ENCODE results near the gene PPP1R9A.

The PPP1R9A gene

DNA sequence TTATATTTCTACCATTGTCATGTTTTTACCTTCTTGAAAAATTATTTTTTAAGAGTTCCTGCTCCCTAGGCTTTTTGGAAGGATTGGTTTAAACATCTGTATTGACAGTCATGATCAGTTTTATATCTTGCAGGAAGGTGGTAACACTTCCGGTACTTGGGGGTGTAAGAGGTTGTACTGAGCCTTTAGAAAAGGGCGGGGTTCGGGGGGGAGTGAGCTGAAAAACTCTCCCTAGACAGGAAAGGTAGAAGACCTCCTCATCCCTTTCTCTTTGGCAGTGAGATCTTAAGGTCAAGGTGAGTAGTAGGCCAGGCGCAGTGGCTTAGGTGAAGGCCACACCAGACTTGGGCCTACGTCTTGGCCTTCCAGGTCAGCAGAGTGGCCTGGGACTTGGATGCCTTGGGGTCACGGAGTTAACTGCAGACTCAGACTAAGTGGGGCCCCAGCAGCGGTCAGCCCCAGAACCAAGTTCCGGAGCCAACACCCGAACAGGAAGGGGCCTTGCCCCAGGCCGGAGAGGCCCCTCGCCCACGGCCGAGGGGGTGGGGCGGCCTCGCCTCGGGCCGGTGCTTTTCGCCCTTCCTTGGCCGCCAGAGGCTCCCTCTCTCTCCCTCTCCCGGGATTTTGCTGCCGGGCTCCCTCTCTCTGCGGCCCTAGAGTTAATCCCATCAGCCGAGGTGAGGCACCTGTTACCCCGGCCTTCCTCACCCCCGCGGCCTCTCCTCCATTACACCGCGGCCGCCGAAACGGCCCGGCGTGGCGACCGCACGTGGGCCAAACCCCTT is at the start of gene PPP1R9A:
Gene PPP1R9A, plus strand, starts transcription at position 569 of the 785 bp plus-strand sequence. CDS start 2,520 bp downstream, outside the sequence.
- DNase-seq (ENCODE audit: low spot score) (peak; percentile 59), FAIRE-seq (no peak)

DNA sequence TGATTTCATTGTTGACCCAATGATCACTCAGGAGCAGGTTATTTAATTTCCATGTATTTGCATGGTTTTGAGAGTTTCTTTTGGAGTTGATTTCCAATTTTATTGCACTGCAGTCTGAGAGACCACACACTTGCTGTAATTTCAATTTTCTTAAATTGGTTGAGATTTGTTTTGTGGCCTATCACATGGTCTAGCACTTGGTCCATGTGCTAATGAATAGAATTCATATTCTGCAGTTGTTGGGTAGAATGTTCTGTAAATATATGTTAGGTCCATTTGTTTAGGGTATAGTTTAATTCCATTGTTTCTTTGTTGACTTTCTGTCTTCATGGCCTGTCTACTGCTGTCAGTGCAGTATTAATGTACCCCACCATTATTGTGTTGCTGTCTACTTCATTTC is 36.3 kb upstream of the PPP1R9A start:
- DNase-seq (ENCODE audit: low spot score) (no peak), FAIRE-seq (no peak)

DNA sequence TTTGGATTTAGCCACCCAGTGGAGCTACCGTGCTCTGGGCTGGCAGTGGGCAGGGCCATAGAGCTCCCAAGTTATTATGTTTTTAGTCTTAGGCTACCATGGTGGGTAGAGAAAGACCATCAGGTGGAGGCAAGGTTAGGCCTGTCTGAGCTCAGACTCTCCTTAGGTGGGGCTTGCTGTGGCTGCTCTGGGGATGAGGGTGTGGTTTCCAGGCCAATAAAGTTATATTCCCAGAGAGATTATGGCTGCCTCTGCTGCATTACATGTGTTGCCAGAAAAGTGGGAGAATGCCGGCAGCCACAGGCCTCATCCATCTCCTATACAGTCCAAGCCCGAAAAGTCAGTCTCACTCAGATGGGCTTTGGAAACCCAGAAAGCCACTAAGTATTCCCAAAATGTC is 34.2 kb upstream of the PPP1R9A start:
- FAIRE-seq, result no peak

DNA sequence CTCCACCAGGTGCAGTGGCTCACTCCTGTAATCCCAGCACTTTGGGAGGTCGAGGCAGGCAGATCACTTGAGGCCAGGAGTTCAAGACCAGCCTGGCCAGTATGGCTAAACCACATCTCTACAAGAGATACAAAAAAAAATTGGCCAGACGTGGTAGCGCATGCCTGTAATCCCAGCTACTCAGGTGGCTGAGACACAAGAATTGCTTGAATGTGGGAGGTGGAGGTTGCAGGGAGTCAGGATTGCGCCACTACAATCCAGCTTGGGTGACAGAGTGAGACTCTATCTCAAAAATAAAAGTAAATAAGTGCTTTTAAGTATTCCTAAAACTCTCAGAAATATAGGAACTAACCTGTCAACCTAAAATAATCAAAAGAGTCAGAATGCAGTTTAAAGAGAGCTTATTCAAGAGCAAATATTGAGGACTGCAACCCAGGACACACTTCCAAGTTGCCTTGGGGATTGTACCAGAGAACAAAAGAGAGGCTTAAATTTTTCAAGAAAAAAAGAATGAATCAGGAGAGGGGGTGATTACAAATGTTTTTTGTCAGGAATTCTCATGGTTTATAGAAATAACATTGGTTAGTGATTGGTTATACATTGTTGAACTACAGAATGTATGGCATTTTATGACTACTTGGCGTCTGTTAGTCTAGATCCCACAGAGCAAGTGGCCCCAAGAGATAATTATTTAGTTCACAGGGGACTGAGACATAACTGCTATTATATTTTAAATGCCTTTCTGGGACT is 33.2 kb upstream of the PPP1R9A start:
- DNase-seq (ENCODE audit: low spot score) (peak; percentile 91), FAIRE-seq (peak; percentile 92)

More for the DNA sequence above, 34.2 kb upstream of the PPP1R9A start:
- DNase-seq (ENCODE audit: low spot score), result no peak

DNA sequence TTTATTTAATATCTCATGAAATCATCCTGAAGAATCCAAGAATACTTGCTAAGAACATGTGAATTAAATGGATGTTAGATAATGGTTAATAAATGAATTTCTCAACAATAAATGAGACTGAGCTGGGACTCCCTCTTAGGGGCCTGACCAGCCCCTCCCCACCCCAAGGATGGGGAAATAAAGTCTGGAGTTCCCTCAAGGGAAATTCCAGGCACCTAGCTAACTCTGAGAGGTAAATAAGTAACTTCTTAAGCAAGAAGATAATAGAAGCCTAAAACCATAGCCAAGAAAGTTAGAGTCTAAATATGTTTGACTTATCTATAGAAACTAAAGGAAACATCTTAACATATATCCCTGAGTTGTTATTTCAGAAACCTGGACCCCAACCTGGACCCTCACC is 32.2 kb upstream of the PPP1R9A start:
- FAIRE-seq, result no peak
- DNase-seq (ENCODE audit: low spot score), result peak; percentile 70

DNA sequence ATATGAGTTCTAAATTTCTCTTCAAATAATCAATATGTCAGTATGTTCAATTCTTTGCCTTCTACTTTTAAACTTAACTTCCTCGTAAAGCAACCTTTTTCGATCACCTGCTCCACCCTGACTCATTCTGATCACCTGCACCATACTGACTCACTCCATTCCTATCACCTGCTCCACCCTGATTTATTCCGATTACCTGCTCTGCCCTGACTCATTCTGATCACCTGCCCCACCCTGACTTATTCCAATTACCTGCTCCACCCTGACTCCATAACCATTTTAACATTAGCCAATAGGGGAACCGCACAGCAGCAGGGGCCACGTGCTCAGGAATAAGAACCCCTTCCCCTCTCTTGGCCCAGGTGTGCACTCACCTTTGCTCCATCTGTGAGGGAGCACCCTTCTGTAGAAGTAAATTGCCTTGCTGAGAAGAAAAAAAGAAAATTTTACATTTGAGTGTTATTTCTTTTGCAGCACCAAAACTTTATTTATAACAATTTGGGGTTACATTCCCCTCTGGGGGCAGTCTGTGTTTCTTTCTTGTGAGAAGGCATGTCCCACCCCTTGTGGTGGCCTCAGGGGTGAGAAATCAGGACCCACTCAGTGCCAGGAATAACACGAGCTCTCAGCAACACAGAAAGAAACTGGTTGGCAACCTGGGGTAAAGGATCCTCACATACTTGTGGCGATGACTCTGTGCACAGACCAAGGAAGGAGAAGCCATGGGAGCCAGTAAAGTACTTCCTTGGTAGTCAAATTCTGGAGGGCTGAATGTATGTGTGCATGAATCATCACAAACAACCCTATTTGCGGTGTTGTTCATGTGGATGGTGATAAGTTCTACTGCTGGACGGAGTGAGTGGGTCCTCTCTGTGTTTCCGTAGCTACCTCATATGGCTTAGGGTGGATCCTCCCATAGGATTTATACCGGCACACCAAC is 29.4 kb upstream of the PPP1R9A start:
- FAIRE-seq (no peak), DNase-seq (ENCODE audit: low spot score) (no peak)

DNA sequence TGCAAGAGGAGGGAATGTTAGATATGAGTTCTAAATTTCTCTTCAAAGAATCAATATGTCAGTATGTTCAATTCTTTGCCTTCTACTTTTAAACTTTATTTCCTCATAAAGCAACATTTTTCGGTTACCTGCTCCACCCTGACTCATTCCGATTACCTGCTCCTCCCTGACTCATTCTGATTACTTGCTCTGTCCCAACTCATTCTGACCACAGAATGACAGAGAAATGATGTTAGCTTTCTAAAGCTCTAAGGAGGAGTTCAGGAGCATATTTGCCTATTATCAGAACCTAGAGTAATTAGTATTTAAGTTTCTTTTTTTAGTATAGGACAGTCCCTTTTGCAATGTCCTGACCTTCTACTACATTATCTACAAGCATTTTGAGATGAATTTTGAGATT is 24.5 kb upstream of the PPP1R9A start:
- FAIRE-seq (peak; percentile 92), DNase-seq (ENCODE audit: low spot score) (peak; percentile 84)

DNA sequence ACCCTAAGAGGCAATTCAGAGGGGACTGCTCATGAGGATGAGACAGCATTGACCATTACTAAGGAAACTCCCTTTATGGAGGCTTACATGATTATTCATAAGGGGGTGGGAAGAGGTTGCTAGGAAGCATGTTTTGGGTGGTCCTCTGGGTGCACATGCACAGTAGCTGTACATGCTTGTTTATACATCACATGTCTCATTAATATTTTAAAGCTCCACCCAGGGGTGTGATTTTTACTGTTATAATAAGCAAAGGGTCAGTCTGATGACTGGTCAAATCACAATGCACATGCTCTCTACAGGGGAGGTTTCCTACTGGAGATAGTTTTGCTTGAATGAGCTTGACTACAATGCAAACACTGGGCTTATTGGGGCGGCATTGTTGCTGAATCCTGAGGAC is 23.8 kb upstream of the PPP1R9A start:
- no peak for FAIRE-seq
- peak; percentile 95 for DNase-seq (ENCODE audit: low spot score)

DNA sequence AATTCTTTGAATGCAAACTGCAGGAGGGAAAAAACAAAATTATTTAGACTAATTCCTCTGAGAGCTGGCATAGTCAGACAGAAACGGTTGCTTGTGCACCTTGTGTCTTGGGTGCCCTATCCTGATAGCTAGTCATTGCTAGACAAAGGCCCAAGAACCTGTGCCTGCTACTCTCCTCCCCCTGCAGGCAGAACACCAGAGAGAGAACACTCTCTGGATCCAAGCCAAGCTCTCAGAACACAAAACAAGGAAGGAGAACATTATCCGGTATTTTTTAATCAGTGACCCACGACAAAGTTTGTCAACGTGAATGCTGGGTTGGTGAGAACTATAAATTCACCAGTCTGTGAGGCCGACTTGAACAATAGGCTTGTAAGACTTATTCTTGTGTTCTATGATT is 18.8 kb upstream of the PPP1R9A start:
- DNase-seq (ENCODE audit: low spot score), result no peak
- FAIRE-seq, result no peak

DNA sequence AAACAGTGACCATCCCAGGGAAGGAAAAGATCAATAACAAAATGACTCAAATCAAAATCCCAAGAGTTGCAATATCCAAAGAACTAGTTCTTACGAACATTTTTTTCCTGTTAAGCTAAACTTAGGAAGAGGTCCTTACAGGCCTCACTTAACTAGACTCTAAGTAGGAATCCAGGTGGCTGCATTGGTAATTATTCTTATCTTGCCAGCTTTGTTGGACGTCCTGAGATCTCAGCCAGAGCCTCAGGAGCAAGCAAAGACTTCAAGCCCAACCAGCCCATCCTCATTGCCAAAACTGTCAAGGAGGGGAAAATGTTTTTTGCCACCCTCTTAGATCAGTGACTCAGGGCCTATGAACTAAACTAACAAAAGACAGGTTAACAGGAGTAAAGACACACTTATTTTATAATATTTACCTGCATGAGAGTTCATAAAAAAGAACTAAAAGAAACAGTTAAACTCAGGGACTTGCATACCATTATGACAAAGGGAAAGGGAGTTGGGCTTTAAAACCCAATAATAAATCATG is 18.3 kb upstream of the PPP1R9A start:
- DNase-seq (ENCODE audit: low spot score) (no peak), FAIRE-seq (no peak)

DNA sequence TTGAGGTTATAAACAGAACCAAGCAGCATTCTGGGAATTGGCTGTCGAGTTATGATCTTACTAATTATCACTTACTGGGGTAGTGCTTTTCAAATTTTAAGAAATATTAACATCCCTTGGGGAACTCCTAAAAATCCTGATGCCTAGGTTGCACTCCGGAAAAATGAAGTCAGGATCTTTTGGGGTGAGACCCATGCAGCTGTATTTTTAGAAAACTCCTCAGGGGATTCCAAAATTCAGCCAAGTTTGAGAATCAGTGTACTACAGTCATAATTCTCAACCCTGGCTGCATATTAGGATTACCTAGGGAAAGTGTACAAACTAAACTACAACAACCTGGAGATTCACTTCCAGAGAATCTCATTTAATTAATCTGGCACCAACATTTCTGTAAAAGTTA is 17.2 kb upstream of the PPP1R9A start:
- FAIRE-seq (no peak), DNase-seq (ENCODE audit: low spot score) (no peak)

DNA sequence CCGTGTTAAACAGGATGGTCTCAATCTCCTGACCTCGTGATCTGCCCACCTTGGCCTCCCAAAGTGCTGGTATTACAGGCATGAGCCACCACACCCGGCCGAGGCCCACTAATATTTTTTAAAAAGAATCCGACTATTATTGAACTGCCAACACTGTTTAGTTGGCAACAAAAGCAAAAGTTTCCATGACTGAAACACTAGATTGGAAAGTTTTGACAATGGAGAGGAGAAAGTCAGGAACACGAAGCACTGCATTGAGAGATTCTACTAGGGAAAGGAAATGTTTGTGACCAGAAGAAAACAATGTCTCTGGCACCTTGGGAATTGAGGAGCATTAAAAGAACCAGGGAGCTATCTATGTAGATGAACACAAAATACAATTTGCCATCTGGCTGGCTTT is 13.7 kb upstream of the PPP1R9A start:
- no peak for FAIRE-seq
- no peak for DNase-seq (ENCODE audit: low spot score)

DNA sequence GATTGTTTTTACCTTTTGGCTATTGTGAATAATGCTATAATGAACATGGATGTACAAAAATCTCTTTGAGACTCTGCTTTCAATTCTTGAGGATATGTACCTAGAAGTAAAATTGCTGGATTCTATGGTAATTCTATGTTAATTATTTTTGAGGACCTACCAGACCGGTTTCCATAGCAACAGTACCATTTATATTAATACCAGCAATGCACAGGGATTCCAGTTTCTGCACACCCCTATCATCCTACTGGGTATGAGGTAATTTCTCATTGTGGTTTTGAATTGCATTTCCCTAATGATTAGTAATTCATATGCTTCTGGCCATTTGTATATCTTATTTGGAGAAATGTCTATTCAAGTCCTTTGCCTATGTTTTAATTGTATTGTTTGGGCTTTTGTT is 9.9 kb upstream of the PPP1R9A start:
- no peak for DNase-seq (ENCODE audit: low spot score)
- FAIRE-seq, result no peak

DNA sequence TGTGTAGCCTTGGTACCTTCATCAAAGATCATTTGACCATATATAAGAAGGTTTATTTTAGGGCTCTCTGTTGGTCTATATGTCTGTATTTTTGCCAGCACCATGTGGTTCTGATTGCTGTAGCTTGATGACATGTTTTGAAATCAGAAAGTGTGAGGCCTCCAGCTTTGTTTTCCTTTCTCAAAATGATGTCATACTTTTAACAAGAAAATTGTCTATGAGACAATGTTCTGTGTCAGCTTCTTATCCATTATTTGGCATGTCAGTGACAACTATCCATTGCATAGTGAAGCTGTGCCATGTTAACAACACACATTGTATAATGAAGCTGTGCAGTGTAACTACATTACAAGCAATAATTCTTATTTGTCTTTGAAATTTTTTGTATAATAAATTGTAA is 9.1 kb upstream of the PPP1R9A start:
- FAIRE-seq (no peak), DNase-seq (ENCODE audit: low spot score) (no peak)

DNA sequence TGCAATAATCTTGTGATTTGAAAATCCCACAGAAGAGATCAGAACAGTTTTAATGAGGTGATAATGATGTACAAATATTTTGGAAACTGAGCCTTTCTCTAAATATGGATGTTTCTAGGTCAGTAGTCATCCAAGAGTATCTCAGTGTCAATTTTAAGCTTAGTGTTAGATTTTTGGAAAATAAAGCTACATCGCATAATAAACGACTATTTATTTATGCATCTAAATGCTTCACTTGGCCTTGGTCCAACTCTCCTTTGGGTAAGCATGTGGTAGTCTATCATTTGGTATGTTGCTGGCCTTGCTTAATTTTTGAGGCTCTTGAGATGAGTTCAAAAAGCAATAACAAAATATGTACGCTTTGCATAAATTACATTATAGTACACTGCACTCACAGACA is 5.4 kb upstream of the PPP1R9A start:
- DNase-seq (ENCODE audit: low spot score) (no peak), FAIRE-seq (no peak)

DNA sequence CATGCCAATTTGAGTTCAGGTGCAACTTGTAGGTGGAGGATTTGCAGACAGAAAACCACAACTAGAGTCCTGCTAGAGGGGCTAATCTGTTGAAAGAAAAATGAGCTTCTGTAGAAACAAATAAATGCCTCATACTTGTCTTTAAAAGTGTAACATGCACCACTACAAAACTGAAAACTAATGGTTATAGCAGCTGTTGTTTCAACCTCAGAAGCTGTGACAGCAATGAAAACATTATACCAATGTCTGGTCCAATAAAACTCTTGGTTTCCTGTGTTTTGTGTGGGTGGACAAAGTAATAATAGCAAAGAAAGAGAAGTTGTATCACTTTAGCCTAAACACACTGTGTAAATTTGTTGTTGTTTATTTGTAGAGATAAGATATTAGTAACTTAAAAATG is 3.4 kb upstream of the PPP1R9A start:
- FAIRE-seq, result no peak
- DNase-seq (ENCODE audit: low spot score), result no peak

DNA sequence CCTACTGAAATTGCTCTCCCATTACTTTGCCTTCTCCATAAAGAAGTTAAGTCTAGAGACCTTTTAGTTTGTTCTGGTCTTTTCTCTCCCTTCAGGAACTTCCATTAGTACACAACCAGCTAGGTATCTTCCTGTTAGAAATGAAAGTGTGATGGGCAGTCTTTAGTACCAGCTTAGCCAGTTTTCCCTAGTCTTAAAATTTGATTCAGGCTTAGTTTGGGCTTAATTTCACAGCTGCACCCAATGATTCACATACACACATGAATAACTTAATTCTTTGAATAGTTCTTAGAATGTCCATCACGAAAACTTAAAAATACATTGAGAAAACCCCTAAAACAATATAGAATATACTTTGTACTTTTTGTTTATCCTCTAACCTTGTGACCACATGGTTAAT is 2.4 kb upstream of the PPP1R9A start:
- DNase-seq (ENCODE audit: low spot score) (no peak), FAIRE-seq (no peak)

DNA sequence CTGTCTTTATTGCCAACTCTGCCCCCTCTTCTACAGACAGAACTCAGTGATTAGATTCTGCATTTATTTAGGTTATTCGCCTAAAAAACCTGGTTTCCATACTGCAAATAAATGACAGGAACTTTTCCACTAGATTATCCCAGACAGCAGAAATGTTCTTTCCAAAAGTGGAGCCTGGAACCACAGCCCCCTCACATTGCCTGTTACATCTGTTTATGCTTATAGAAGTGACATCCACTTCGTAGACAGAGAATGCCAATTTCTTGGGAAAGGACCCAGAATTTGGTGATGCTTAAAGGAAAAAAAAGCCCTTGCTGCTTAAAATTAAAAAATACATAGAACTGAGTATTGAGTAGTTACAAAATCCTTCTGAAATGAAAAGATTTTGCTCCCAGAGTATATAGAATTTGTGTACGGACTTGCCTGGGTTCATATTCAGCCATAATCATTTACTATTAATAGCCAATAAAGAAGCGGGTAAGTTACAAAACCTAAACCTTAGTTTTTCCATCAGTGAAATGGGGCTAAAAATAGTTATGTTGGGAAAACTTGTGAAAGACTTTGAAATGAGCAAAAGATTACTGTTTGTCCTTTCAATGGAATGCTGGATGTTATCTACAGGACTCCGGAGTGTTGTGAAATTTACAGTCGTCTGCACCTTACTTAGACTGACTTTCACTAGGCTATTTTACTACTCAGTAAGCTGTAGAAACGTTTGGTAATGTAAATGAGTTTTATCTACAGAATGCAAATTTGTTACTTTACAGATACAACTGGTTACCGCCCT is 1.1 kb upstream of the PPP1R9A start:
- no peak for DNase-seq (ENCODE audit: low spot score)
- FAIRE-seq, result no peak

DNA sequence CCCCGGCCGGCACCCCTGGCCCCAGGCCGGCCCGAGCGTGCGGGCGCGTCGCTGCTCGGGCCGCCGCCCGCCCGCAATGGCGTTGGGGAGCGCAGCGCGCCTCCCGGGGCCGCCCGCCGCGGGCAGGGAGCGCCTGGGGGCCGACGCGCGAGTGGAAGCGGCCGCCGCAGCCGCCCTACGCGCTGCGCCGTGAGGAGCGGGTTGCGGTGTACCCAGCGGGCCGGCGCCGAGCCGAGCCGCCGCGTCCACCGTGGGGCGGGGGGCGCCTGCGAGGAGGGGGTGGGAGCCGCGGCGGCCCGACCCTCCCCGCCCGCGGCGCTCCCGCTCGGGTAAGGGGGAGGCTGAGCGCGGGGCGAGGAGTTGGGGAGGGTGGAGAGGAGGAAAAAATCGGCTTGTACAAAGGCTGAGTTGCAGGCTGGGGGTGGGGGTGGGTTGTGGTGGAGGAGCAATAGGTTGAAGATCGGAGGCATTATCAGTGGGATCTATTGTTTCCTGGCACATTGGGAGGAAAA is 473 bp downstream of the PPP1R9A start:
- no peak for FAIRE-seq

More for the DNA sequence above, 473 bp downstream of the PPP1R9A start:
- DNase-seq (ENCODE audit: low spot score), result no peak
